H1 (cell line): Measurements from ENCODE around the gene INO80C. TPM values are rescaled to one million over a fixed set of nuclear protein-coding genes. Genes with fewer than 3 reads are reported as not detected.

Experiments
- CTCF ChIA-PET: fragments of 300-600 bp; sonication (Branson Sonifier 250); formaldehyde crosslinking; loops from one replicate; lab custom pipeline; 2021; ENCODE audit not compliant: partially characterized antibody; lab: Charles Lee
- POLR2A ChIA-PET: fragments of 300-600 bp; sonication (Branson Sonifier 250); formaldehyde crosslinking; loops from one replicate; lab custom pipeline; 2021; ENCODE audit warnings: inconsistent platforms; ENCODE audit not compliant: partially characterized antibody; lab: Charles Lee
- DNase-seq, 2 experiments: peaks; one replicate each; pipeline versions ENCODE4 v3.0.0 to v3.0.0-alpha.2; 2010 to 2022; ENCODE audit warnings: low spot score in 2 of 2, low read depth in 1 of 2, mixed read lengths in 1 of 2
- FAIRE-seq: peaks from 2 replicates; lab custom pipeline; 2011; peaks lifted over from hg19 to GRCh38; lab: Jason Lieb, UNC
- H2AFZ ChIP-seq: 2 replicates; pipeline ENCODE4 v1.8.1; 2012; ENCODE audit warnings: low read length, inconsistent platforms
- H2AK5ac ChIP-seq: 2 replicates; pipeline ENCODE4 v1.6.1; 2013; ENCODE audit warnings: low read depth, low read length
- H2BK120ac ChIP-seq: replicated peaks from 2 replicates; pipeline ENCODE3; 2013; ENCODE audit warnings: low read depth, low read length, inconsistent platforms
- H2BK12ac ChIP-seq: 2 replicates; pipeline ENCODE4 v1.6.1; 2013; ENCODE audit warnings: low read depth, low read length
- H2BK15ac ChIP-seq: 2 replicates; pipeline ENCODE4 v1.6.1; 2013; ENCODE audit warnings: low read length
- H2BK20ac ChIP-seq: 2 replicates; pipeline ENCODE4 v1.6.1; 2013; ENCODE audit warnings: low read length
- H2BK5ac ChIP-seq: 2 replicates; pipeline ENCODE4 v1.6.1; 2013; ENCODE audit warnings: low read depth, low read length
- H3K14ac ChIP-seq: 2 replicates; pipeline ENCODE4 v1.6.1; 2013; ENCODE audit warnings: inconsistent platforms; ENCODE audit not compliant: insufficient read length
- H3K18ac ChIP-seq: 2 replicates; pipeline ENCODE4 v1.6.1; 2013; ENCODE audit warnings: low read length; ENCODE audit errors: extremely low read depth
- H3K23ac ChIP-seq: 2 replicates; pipeline ENCODE4 v1.6.1; 2013; ENCODE audit warnings: inconsistent platforms; ENCODE audit not compliant: insufficient read length
- H3K23me2 ChIP-seq: 2 replicates; pipeline ENCODE4 v1.6.1; 2013; ENCODE audit warnings: low read depth, low read length
- H3K27ac ChIP-seq: 2 replicates; pipeline ENCODE4 v1.6.1; 2011; ENCODE audit warnings: low read depth, low read length, inconsistent platforms
- H3K27me3 ChIP-seq, 4 experiments: replicated peaks in 1 of 4; 1 replicate in 1 of 4; 2 replicates in 3 of 4; pipeline versions ENCODE4 v1.6.1 to v1.8.1; 2011 to 2013; ENCODE audit warnings: low read length in 3 of 4, mild to moderate bottlenecking in 3 of 4, inconsistent platforms in 2 of 4, mixed read lengths in 2 of 4, moderate library complexity in 1 of 4; ENCODE audit not compliant: control insufficient read depth in 3 of 4, insufficient read depth in 3 of 4; ENCODE audit errors: extremely low read depth in 1 of 4
- H3K36me3 ChIP-seq, 4 experiments: 2 replicates each; pipeline versions ENCODE4 v1.6.1 to v1.8.1; 2011 to 2013; ENCODE audit warnings: mild to moderate bottlenecking in 4 of 4, low read length in 3 of 4, moderate library complexity in 2 of 4, control low read depth in 1 of 4, inconsistent platforms in 1 of 4; ENCODE audit not compliant: insufficient read depth in 4 of 4, control insufficient read depth in 2 of 4
- H3K4ac ChIP-seq: replicated peaks from 2 replicates; pipeline ENCODE3; 2013; ENCODE audit warnings: low read length, low read depth, mixed read lengths, inconsistent platforms; ENCODE audit not compliant: insufficient read length
- H3K4me1 ChIP-seq, 4 experiments: replicated peaks in 1 of 4; 1 replicate in 1 of 4; 2 replicates in 3 of 4; pipeline versions ENCODE4 v1.6.1 to v1.8.1; 2011 to 2013; ENCODE audit warnings: low read length in 3 of 4, inconsistent platforms in 2 of 4, mixed read lengths in 1 of 4; ENCODE audit not compliant: insufficient read depth in 4 of 4, control insufficient read depth in 3 of 4
- H3K4me2 ChIP-seq, 2 experiments: 2 replicates each; pipeline versions ENCODE4 v1.6.1 to v1.8.1; 2011 to 2013; ENCODE audit warnings: low read depth in 2 of 2, low read length in 2 of 2, control low read depth in 1 of 2, inconsistent platforms in 1 of 2, mild to moderate bottlenecking in 1 of 2; ENCODE audit not compliant: insufficient read depth in 1 of 2
- H3K4me3 ChIP-seq, 4 experiments: fragments of 200-600, 300-600 bp in 1 of 4; sonication (generic), shearing (Covaris generic), sonication (Bioruptor Twin) in 1 of 4; 2 replicates each; pipeline versions ENCODE4 v1.5.1 to v1.8.1; 2011 to 2016; ENCODE audit warnings: low read length in 4 of 4, low read depth in 3 of 4, control low read depth in 2 of 4, inconsistent platforms in 2 of 4, mild to moderate bottlenecking in 2 of 4, mixed read lengths in 1 of 4, moderate library complexity in 1 of 4; ENCODE audit not compliant: insufficient read depth in 2 of 4; ENCODE audit errors: extremely low read depth in 1 of 4
- H3K56ac ChIP-seq: replicated peaks from 2 replicates; pipeline ENCODE3; 2013; ENCODE audit warnings: low read depth, mild to moderate bottlenecking, mixed read lengths, low read length, inconsistent platforms; ENCODE audit not compliant: insufficient read length
- H3K79me1 ChIP-seq: 2 replicates; pipeline ENCODE4 v1.6.1; 2013; ENCODE audit warnings: low read depth, low read length, control low read depth
- H3K79me2 ChIP-seq, 2 experiments: 2 replicates each; pipeline versions ENCODE4 v1.6.1 to v1.8.1; 2012 to 2013; ENCODE audit warnings: low read length in 2 of 2, mild to moderate bottlenecking in 2 of 2, inconsistent platforms in 1 of 2; ENCODE audit not compliant: insufficient read depth in 2 of 2, control insufficient read depth in 1 of 2
- H3K9ac ChIP-seq, 4 experiments: replicated peaks in 1 of 4; 1 replicate in 1 of 4; 2 replicates in 3 of 4; pipeline versions ENCODE4 v1.6.1 to v1.8.1; 2011 to 2013; ENCODE audit warnings: low read depth in 3 of 4, low read length in 3 of 4, control low read depth in 2 of 4, mild to moderate bottlenecking in 2 of 4, moderate library complexity in 2 of 4, inconsistent platforms in 1 of 4; ENCODE audit errors: extremely low read depth in 1 of 4
- H3K9me3 ChIP-seq, 2 experiments: 2 replicates each; pipeline versions ENCODE4 v1.6.1 to v1.8.1; 2012 to 2013; ENCODE audit warnings: mild to moderate bottlenecking in 2 of 2, moderate library complexity in 2 of 2, control low read depth in 1 of 2, inconsistent platforms in 1 of 2, low read depth in 1 of 2, low read length in 1 of 2, mixed read lengths in 1 of 2; ENCODE audit not compliant: insufficient read depth in 2 of 2
- H4K20me1 ChIP-seq, 2 experiments: replicated peaks in 1 of 2; 2 replicates each; pipeline versions ENCODE3 to v1.8.1; 2011 to 2013; ENCODE audit warnings: inconsistent platforms in 2 of 2, low read length in 2 of 2, mild to moderate bottlenecking in 1 of 2; ENCODE audit not compliant: insufficient read depth in 2 of 2, control insufficient read depth in 1 of 2
- H4K5ac ChIP-seq: 2 replicates; pipeline ENCODE4 v1.6.1; 2013; ENCODE audit warnings: low read length, low read depth, mixed read lengths, inconsistent platforms; ENCODE audit not compliant: insufficient read length
- H4K8ac ChIP-seq: 2 replicates; pipeline ENCODE4 v1.8.0; 2013; ENCODE audit warnings: mild to moderate bottlenecking, moderate library complexity, low read length, inconsistent platforms; ENCODE audit not compliant: insufficient read depth; ENCODE audit errors: extremely low read depth
- H4K91ac ChIP-seq: replicated peaks from 2 replicates; pipeline ENCODE3; 2013; ENCODE audit warnings: low read length, mixed read lengths, inconsistent platforms; ENCODE audit not compliant: insufficient read length
- ATF2 ChIP-seq: IDR thresholded peaks from 2 replicates; pipeline ENCODE4 v1.6.1; 2012; ENCODE audit warnings: low read length, inconsistent platforms
- BACH1 ChIP-seq: IDR thresholded peaks from 2 replicates; pipeline ENCODE4 v1.6.1; 2012; ENCODE audit warnings: low read length, improper control_type of control experiment
- BRCA1 ChIP-seq: IDR thresholded peaks from 2 replicates; pipeline ENCODE4 v1.6.1; 2012; ENCODE audit warnings: low read depth, low read length, improper control_type of control experiment
- CHD2 ChIP-seq: IDR thresholded peaks from 2 replicates; pipeline ENCODE4 v1.6.1; 2012; ENCODE audit warnings: low read length, improper control_type of control experiment
- EP300 ChIP-seq, 2 experiments: IDR thresholded peaks; 1 replicate in 1 of 2; 2 replicates in 1 of 2; pipeline ENCODE4 v1.6.1; 2011 to 2012; ENCODE audit warnings: low read depth in 2 of 2, low read length in 2 of 2, mild to moderate bottlenecking in 2 of 2, borderline replicate concordance in 1 of 2, inconsistent platforms in 1 of 2, moderate library complexity in 1 of 2
- KDM5A ChIP-seq: fragments of 200-600 bp; IDR thresholded peaks from 2 replicates; pipeline ENCODE4 v1.7.1; 2012; ENCODE audit warnings: mild to moderate bottlenecking, low read length, inconsistent platforms, mixed read lengths
- POLR2A ChIP-seq, 2 experiments: IDR thresholded peaks; 1 replicate in 1 of 2; 2 replicates in 1 of 2; pipeline ENCODE4 v1.6.1; 2011; ENCODE audit warnings: low read depth in 2 of 2, low read length in 2 of 2, mild to moderate bottlenecking in 2 of 2; ENCODE audit errors: control extremely low read depth in 1 of 2
- RNF2 ChIP-seq: fragments of 200-900, 300-1000 bp; sonication (generic); IDR thresholded peaks from 2 replicates; pipeline ENCODE4 v1.7.1; 2016; ENCODE audit warnings: borderline replicate concordance, low read depth, mild to moderate bottlenecking, antibody characterized with exemption, low read length; ENCODE audit not compliant: poor library complexity, severe bottlenecking; ENCODE audit errors: missing control alignments
- SUZ12 ChIP-seq: fragments of 200-600 bp; sonication (generic); IDR thresholded peaks from 2 replicates; pipeline ENCODE4 v1.6.1; 2012; ENCODE audit warnings: mild to moderate bottlenecking, inconsistent platforms, low read length, moderate library complexity, mixed read lengths
- TAF7 ChIP-seq: optimal IDR thresholded peaks from 2 replicates; pipeline ENCODE3; 2011; ENCODE audit warnings: low read depth, mild to moderate bottlenecking, inconsistent platforms, low read length, moderate library complexity, borderline replicate concordance
- TCF12 ChIP-seq: IDR thresholded peaks from 2 replicates; pipeline ENCODE4 v1.6.1; 2011; ENCODE audit warnings: low read depth, mild to moderate bottlenecking, low read length
- WGBS, 2 experiments: shearing (Covaris generic) in 1 of 2; methylation state at CpG; one replicate each; pipeline versions ENCODE4 v1.1.6 to v1.1.7; 2013 to 2015; ENCODE audit warnings: low lambda C conversion rate in 2 of 2, mixed read lengths in 2 of 2, inconsistent platforms in 1 of 2, low coverage in 1 of 2, missing lambda C conversion rate in 1 of 2; ENCODE audit not compliant: insufficient replicate concordance in 2 of 2, insufficient coverage in 1 of 2, insufficient read length in 1 of 2; ENCODE audit errors: extremely low coverage in 1 of 2, missing lambda C conversion rate in 1 of 2; 5-methylcytosine and 5-hydroxymethylcytosine counted together
- polyA plus RNA-seq, 7 experiments: library from polyadenylated mRNA; depleted of rRNA in 3 of 7; stranded (reverse) in 5 of 7; unstranded in 2 of 7; fragments of >200 nt in 5 of 7; fragments of 200-250 nt in 2 of 7; gene quantifications; 1 replicate in 5 of 7; 2 replicates in 1 of 7; 4 replicates in 1 of 7; pipeline versions ENCODE4 v1.2.1 to v1.2.3, GENCODE V29; 2011 to 2013; ENCODE audit warnings: missing spikeins in 2 of 7, mixed read lengths in 2 of 7
- total RNA-seq: library from RNA; stranded (reverse); fragmentation: NEBNext Ultra II Directional; extraction: Animal tissue kit (Norgen Biotek cat#: 25700); gene quantifications from 2 replicates; pipeline ENCODE4 v1.2.1, GENCODE V29; 2021

Gene INO80C
- total and polyA plus RNA-seq, 2 of the 8 experiments (the other 6 are each of a cell fraction or from before 2014, with no cell fraction given): 30.1 to 48.9 TPM

- no peaks in the 10 kb centered on the region for H3K27me3 ChIP-seq
- H4K5ac ChIP-seq: no peak overlapping the region
- no peak overlapping the region for H2BK15ac ChIP-seq
- peaks cover 3% of the 10 kb centered on the region; the same call in 1 of the 2 replicates for H3K79me1 ChIP-seq
- H2BK20ac ChIP-seq: no peak overlapping the region
- no peak overlapping the region for H4K91ac ChIP-seq
- H3K4me1 ChIP-seq: no peaks in the 10 kb centered on the region
- H3K4me2 ChIP-seq: no peak overlapping the region
- no peak overlapping the region for H2BK12ac ChIP-seq
- ChIA-PET POLR2A (no interaction called here), CTCF (no interaction called here)
- H2BK120ac ChIP-seq: no peak overlapping the region
- no peak for FAIRE-seq
- H2BK5ac ChIP-seq: no peak overlapping the region
- H3K4me3 ChIP-seq: no peak overlapping the region
- no peak overlapping the region for H3K18ac ChIP-seq
- H3K56ac ChIP-seq: no peak overlapping the region
- H3K23me2 ChIP-seq: no peaks in the 10 kb centered on the region
- H3K14ac ChIP-seq: no peak overlapping the region
- H3K79me2 ChIP-seq: peaks cover 0 to 7% of the 10 kb centered on the region in 2 experiments; a peak in 1 of 4 replicates
- H4K8ac ChIP-seq: no peak overlapping the region
- no peak overlapping the region for H2AK5ac ChIP-seq
- no peak overlapping the region for H3K4ac ChIP-seq
- DNase-seq: no peak
- no peak overlapping the region for H2AFZ ChIP-seq
- H3K23ac ChIP-seq: no peak overlapping the region
- no peaks in the 10 kb centered on the region for H3K9me3 ChIP-seq
- H4K20me1 ChIP-seq: no peaks in the 10 kb centered on the region
- WGBS, 2 experiments: 95% methylated on average over 1 of the region's 1 CpG; no CpG with 5 or more reads in 1 of the 2 experiments
- H3K27ac ChIP-seq: no peak overlapping the region
- peaks cover 2 to 16% (median 2%) of the 10 kb centered on the region in 4 experiments; a peak in 7 of 8 replicates for H3K36me3 ChIP-seq
- H3K9ac ChIP-seq: no peak overlapping the region
- no peak for TF ChIP-seq POLR2A (IDR thresholded peaks at IDR 0.05; ENCODE audit: control extremely low read depth in 1 of 2, low read depth in 2 of 2, low read length in 2 of 2)
- no peak for TF ChIP-seq BRCA1
- no peak for TF ChIP-seq BACH1
- no peak for TF ChIP-seq CHD2
- TF ChIP-seq TAF7: no peak
- no peak for TF ChIP-seq EP300 (IDR thresholded peaks at IDR 0.05; ENCODE audit: borderline replicate concordance in 1 of 2, low read depth in 2 of 2, low read length in 2 of 2)
- no peak for TF ChIP-seq SUZ12
- no peak for TF ChIP-seq TCF12
- no peak for TF ChIP-seq RNF2
- no peak for TF ChIP-seq ATF2
- no peak for TF ChIP-seq KDM5A
Measured at GRCh38 chr18:35474884-35475283, 22.9 kb downstream of the INO80C start.
